Heart right ventricle (tissue), 16 donors: ENCODE results near the gene KLK13. TPM values are rescaled to one million over a fixed set of nuclear protein-coding genes. Genes with fewer than 3 reads are reported as not detected.

Experiments
- ATAC-seq, 8 donors: fragments of 200-7000 bp; cut with Tn5 transposase; one replicate each; pipeline ENCODE4 v1.9.1; 2020; ENCODE audit warnings: mild to moderate bottlenecking in 8 of 8, moderate library complexity in 8 of 8, moderate number of reproducible peaks in 1 of 8
- DNase-seq, 2 donors: peaks; one replicate each; pipeline ENCODE4 v3.0.0-alpha.2; 2020
- H3K27ac ChIP-seq, 10 donors: fragments of 200-600 bp; sonication (generic) in 2 of 10; one replicate each; pipeline versions ENCODE4 v1.5.0 to v1.8.0; 2020 to 2022; ENCODE audit warnings: mild to moderate bottlenecking in 3 of 10
- H3K27me3 ChIP-seq, 7 donors: fragments of 200-600 bp; one replicate each; pipeline ENCODE4 v1.8.0; 2021 to 2022; ENCODE audit warnings: mild to moderate bottlenecking in 2 of 7
- H3K36me3 ChIP-seq, 9 donors: fragments of 200-600 bp; sonication (generic) in 1 of 9; one replicate each; pipeline versions ENCODE4 v1.5.0 to v1.8.0; 2020 to 2022; ENCODE audit warnings: mild to moderate bottlenecking in 2 of 9
- H3K4me1 ChIP-seq, 9 donors: fragments of 200-600 bp; sonication (generic) in 1 of 9; one replicate each; pipeline versions ENCODE4 v1.5.0 to v1.8.0; 2020 to 2022; ENCODE audit warnings: mild to moderate bottlenecking in 4 of 9
- H3K4me3 ChIP-seq, 10 donors: fragments of 200-600 bp; sonication (generic) in 2 of 10; one replicate each; pipeline versions ENCODE4 v1.5.0 to v1.8.0; 2020 to 2022; ENCODE audit warnings: mild to moderate bottlenecking in 7 of 10, moderate library complexity in 2 of 10
- H3K9me3 ChIP-seq, 11 donors: fragments of 200-600 bp in 10 of 11; sonication (generic) in 2 of 11; one replicate each; pipeline versions ENCODE4 v1.5.0 to v1.8.0; 2013 to 2022; ENCODE audit warnings: mild to moderate bottlenecking in 2 of 11, control low read depth in 1 of 11, moderate library complexity in 1 of 11
- WGBS, 2 donors: extraction: QIAGEN DNeasy Blood & Tissue Kit; methylation state at CpG; one replicate each; pipeline ENCODE4 v1.1.7; 2013; ENCODE audit warnings: inconsistent platforms in 1 of 2; 5-methylcytosine and 5-hydroxymethylcytosine counted together
- intact Hi-C, 10 donors: fragments of 100-400 bp; cut with DNase I; formaldehyde crosslinking; loops; one replicate each; pipeline versions ENCODE4 v1.11.1 to v1.14.2; 2022
- polyA plus RNA-seq, 2 donors: library from polyadenylated mRNA; stranded (reverse); fragments of 200-250 nt; gene quantifications; one replicate each; pipeline ENCODE4 v1.2.3, GENCODE V29; 2013
- total RNA-seq, 10 donors: library from RNA; stranded (reverse); fragmentation: NEBNext Ultra II Directional in 3 of 10; extraction: Animal tissue kit (Norgen Biotek cat#: 25700) in 3 of 10; gene quantifications; one replicate each; pipeline versions ENCODE4 v1.2.1 to v1.2.4, GENCODE V29; 2021 to 2023
- TF ChIP-seq, protein P1 (sequence below), 9 donors: fragments of 200-600 bp; sonication (generic) in 2 of 9; IDR thresholded peaks; one replicate each; pipeline versions ENCODE4 v1.5.0 to v1.8.0; 2021 to 2022; ENCODE audit warnings: antibody characterized with exemption in 9 of 9, mild to moderate bottlenecking in 5 of 9, moderate library complexity in 1 of 9
- donor health status: Arrhythmogenic right ventricular cardiomyopathy.
- donor health status: ischemic (EF 13 %, LVEDD 7.1; RV severe dilation, severe dysfunction).
- donor health status: healthy with polysubstance abuse.
- donor health status: DM: no; HTN: yes; CAD: no.
- donor health status: DM: no; HTN: no; CAD: no.
- donor health status: ischemic (EF 25% LVEDD 6.9; RV normal size, moderate dysfunction).
- donor health status: ischemic (EF 25% LVEDD 5.7; RV mildly dilated, moderate dysfunction).
- donor health status: healthy.
- donor health status: DM: yes; HTN: yes; CAD: no.
- donor health status: Ischemic cardiomyopathy.
- donor health status: ischemic (EF 35%, LVEDD 5.7; RV mildly dilated, moderate dysfunction).
- donor health status: nonischemic (EF 11% LVEDD 7.7; RV severe dilation, severe dysfunction).
- donor health status: DM: yes; HTN: yes; CAD: no.
- donor health status: PGD.
- donor health status: ischemic (EF 29% LVEDD 5.4; RV normal size, mild dysfunction).
- donor health status: nonischemic (EF 23%, LVEDD 6.1; RV moderate dilation, normal function).

KLK13 gene
- total and polyA plus RNA-seq, 12 donors, result 0.32 to 1.3 TPM; not detected in 10

DNA sequence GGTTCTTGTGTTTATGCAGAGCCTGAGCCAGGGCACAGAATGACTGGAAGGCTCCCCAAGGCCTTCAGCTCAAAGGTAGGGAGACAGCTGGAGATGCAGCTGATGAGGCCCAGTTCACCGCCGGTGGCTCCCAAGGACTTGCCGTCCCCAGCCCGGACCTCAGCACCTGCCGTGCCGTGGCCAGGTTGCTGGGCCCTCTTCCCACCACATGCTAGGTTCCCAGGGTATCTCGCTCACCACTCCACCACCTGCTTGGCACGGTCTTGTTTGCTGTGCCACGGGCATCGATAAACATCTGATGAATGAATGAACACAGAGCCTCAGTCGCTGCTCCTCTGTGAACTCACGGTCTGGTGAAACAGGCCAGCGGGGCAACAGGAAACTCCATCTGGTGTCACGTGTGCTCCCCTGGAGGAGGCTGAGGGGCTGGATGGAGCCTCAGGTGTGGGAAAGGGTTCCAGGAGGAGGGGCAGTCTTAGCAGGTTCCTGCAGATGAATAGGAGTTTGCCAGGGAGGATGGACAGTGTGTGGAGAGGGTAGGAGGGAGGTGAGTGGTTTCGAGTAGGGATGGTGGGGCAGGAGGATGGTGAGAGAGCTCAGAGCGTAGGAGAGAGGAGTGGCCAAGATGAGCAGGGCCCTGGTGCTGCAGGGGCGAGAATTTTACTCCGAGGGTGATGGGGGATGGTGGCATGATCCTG lies 21.4 kb upstream of the KLK13 start:
- Histone ChIP-seq H3K4me1 (no peaks in the 10 kb centered on the region), H3K27ac (no peak overlapping the region), H3K27me3 (peaks cover 0 to 4% (median 0%) of the 10 kb centered on the region in 7 donors), H3K4me3 (no peak overlapping the region), H3K36me3 (no peaks in the 10 kb centered on the region), H3K9me3 (no peaks in the 10 kb centered on the region)
- TF ChIP-seq, protein P1, sequence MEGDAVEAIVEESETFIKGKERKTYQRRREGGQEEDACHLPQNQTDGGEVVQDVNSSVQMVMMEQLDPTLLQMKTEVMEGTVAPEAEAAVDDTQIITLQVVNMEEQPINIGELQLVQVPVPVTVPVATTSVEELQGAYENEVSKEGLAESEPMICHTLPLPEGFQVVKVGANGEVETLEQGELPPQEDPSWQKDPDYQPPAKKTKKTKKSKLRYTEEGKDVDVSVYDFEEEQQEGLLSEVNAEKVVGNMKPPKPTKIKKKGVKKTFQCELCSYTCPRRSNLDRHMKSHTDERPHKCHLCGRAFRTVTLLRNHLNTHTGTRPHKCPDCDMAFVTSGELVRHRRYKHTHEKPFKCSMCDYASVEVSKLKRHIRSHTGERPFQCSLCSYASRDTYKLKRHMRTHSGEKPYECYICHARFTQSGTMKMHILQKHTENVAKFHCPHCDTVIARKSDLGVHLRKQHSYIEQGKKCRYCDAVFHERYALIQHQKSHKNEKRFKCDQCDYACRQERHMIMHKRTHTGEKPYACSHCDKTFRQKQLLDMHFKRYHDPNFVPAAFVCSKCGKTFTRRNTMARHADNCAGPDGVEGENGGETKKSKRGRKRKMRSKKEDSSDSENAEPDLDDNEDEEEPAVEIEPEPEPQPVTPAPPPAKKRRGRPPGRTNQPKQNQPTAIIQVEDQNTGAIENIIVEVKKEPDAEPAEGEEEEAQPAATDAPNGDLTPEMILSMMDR (IDR thresholded peaks at IDR 0.05), result no peak
- DNase-seq (no peak), ATAC-seq (no peak)
- WGBS, 2 donors, result 87 to 88% methylated on average over 18 of the region's 18 CpGs
- intact Hi-C loops, result no loop called here

- no peak for ATAC-seq
- Histone ChIP-seq H3K27me3 (peaks cover 0 to 4% (median 0%) of the 10 kb centered on the region in 7 donors), H3K9me3 (no peaks in the 10 kb centered on the region), H3K27ac (no peak overlapping the region), H3K4me3 (no peak overlapping the region), H3K36me3 (no peaks in the 10 kb centered on the region), H3K4me1 (peaks cover 0 to 4% (median under 1%) of the 10 kb centered on the region in 9 donors)
- WGBS, 2 donors, result 77 to 81% methylated on average over 6 to 7 of the region's 7 CpGs
- intact Hi-C loops, result loop anchor here in 1 of 10 donors (5.0 kb wide), 1 partner anchor 57 kb away; the partner anchor contains the start of gene KLK11
- TF ChIP-seq, protein P1 (IDR thresholded peaks at IDR 0.05), result no peak
- DNase-seq, result no peak
Measured at GRCh38 chr19:51084505-51084904, 19.6 kb upstream of the KLK13 start.

DNA sequence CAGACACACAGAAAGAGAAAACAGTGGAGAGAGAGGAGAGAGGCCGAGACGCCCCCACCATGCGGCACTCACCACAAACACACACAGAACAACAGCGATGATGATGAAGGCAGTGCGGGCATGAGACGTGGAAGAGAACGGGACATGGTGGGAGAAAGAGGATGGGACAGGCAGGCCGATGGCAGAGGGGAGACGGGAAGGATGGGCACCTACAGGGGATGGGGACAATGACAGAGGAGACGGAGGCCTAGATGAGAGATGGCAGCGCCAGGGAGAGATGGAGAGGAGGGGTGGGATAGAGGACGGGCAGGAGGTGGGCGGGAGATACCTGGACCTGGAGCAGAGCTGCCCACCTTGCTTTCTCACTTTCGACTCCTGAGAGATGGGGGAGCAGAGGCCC lies 18.9 kb upstream of the KLK13 start:
- ATAC-seq, result no peak
- Histone ChIP-seq H3K4me1 (peaks cover 0 to 7% (median 3%) of the 10 kb centered on the region in 9 donors), H3K27ac (no peak overlapping the region), H3K27me3 (peaks cover 0 to 4% (median 0%) of the 10 kb centered on the region in 7 donors), H3K9me3 (no peaks in the 10 kb centered on the region), H3K36me3 (no peaks in the 10 kb centered on the region), H3K4me3 (no peak overlapping the region)
- no peak for DNase-seq
- WGBS, 2 donors, result 72 to 78% methylated on average over 14 of the region's 14 CpGs
- TF ChIP-seq, protein P1 (IDR thresholded peaks at IDR 0.05), result no peak
- intact Hi-C loops, result loop anchor here in 1 of 10 donors (5.0 kb wide), 1 partner anchor 56 kb away; the partner anchor contains the start of gene KLK11

DNA sequence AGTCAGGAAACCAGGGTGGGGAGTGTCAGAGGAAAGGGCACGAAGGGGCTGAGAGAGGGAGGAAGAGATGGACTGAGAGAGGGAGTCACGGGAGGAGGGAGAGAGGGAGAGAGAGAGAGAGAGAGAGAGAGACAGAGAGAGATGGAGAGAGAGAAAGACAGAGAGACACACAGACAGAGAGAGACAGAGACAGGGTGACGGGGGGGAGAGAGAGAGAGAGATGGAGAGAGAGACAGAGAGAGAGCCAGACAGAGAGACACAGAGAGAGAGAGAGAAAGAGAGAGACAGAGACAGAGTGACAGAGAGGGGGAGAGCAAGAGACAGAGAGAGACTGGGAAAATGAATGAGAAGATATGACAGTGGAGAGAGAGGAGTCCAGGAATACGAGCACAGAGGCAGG lies 18.3 kb upstream of the KLK13 start:
- Histone ChIP-seq H3K27me3 (peaks cover 0 to 4% (median 0%) of the 10 kb centered on the region in 7 donors), H3K4me3 (no peak overlapping the region), H3K9me3 (no peaks in the 10 kb centered on the region), H3K4me1 (peaks cover 0 to 7% (median 3%) of the 10 kb centered on the region in 9 donors), H3K27ac (no peak overlapping the region), H3K36me3 (no peaks in the 10 kb centered on the region)
- WGBS, 2 donors, result 39 to 42% methylated on average over 4 of the region's 4 CpGs
- TF ChIP-seq, protein P1 (IDR thresholded peaks at IDR 0.05), result no peak
- intact Hi-C loops, result loop anchor here in 1 of 10 donors (5.0 kb wide), 1 partner anchor 56 kb away; the partner anchor contains the start of gene KLK11
- no peak for DNase-seq
- no peak for ATAC-seq
